GM21825 (cell line): ENCODE results near the gene KRT73.

Experiments
- ATAC-seq: cut with Tn5 transposase; IDR thresholded peaks from one replicate; pipeline ENCODE4 v1.9.1; 2021; ENCODE audit warnings: mild to moderate bottlenecking, moderate library complexity; ENCODE audit not compliant: unreplicated experiment

The KRT73 gene

GRCh38 chr12:52627395-52628110, 9.2 kb upstream of the KRT73 start:
- no peak for ATAC-seq

GRCh38 chr12:52622349-52622748, 4.0 kb upstream of the KRT73 start:
- no peak for ATAC-seq

GRCh38 chr12:52618866-52619265, 507 bp upstream of the KRT73 start:
- no peak for ATAC-seq

GRCh38 chr12:52617403-52617785, 965 bp downstream of the KRT73 start:
- ATAC-seq: no peak

- ATAC-seq: no peak
Observed at GRCh38 chr12:52616680-52617402, 1.5 kb downstream of the KRT73 start.

GRCh38 chr12:52615912-52616311, 2.4 kb downstream of the KRT73 start:
- no peak for ATAC-seq

- ATAC-seq: no peak
Observed at GRCh38 chr12:52615208-52615868, 3.0 kb downstream of the KRT73 start.

GRCh38 chr12:52614381-52615207, 3.8 kb downstream of the KRT73 start:
- ATAC-seq: no peak

- no peak for ATAC-seq
Observed at GRCh38 chr12:52613384-52614030, 4.9 kb downstream of the KRT73 start.

- no peak for ATAC-seq
Observed at GRCh38 chr12:52612431-52613383, 5.7 kb downstream of the KRT73 start.

- no peak for ATAC-seq
Observed at GRCh38 chr12:52611080-52611468, 7.3 kb downstream of the KRT73 start.

GRCh38 chr12:52608826-52609630, 9.3 kb downstream of the KRT73 start:
- ATAC-seq: no peak

- no peak for ATAC-seq
Observed at GRCh38 chr12:52608161-52608560, 10.2 kb downstream of the KRT73 start.

- no peak for ATAC-seq
Observed at GRCh38 chr12:52607314-52607713, 11.0 kb downstream of the KRT73 start.

GRCh38 chr12:52606581-52607218, 11.7 kb downstream of the KRT73 start:
- ATAC-seq: no peak

- ATAC-seq: no peak
Observed at GRCh38 chr12:52606096-52606495, 12.3 kb downstream of the KRT73 start.

GRCh38 chr12:52605542-52605941, 12.8 kb downstream of the KRT73 start:
- ATAC-seq: no peak

- ATAC-seq: no peak
Observed at GRCh38 chr12:52604859-52605258, 13.5 kb downstream of the KRT73 start.
